GM04504 (cell line): ENCODE data around the gene RARB.

Source experiments
- DNase-seq: peaks from one replicate; pipeline ENCODE4 v3.0.0-alpha.2; 2012; ENCODE audit warnings: low read depth

The RARB gene

GRCh38 chr3:25508901-25509300 is 80.8 kb downstream of the RARB start:
- DNase-seq, result peak; percentile 50

GRCh38 chr3:25510797-25511196 is 82.7 kb downstream of the RARB start:
- DNase-seq, result no peak

DNA sequence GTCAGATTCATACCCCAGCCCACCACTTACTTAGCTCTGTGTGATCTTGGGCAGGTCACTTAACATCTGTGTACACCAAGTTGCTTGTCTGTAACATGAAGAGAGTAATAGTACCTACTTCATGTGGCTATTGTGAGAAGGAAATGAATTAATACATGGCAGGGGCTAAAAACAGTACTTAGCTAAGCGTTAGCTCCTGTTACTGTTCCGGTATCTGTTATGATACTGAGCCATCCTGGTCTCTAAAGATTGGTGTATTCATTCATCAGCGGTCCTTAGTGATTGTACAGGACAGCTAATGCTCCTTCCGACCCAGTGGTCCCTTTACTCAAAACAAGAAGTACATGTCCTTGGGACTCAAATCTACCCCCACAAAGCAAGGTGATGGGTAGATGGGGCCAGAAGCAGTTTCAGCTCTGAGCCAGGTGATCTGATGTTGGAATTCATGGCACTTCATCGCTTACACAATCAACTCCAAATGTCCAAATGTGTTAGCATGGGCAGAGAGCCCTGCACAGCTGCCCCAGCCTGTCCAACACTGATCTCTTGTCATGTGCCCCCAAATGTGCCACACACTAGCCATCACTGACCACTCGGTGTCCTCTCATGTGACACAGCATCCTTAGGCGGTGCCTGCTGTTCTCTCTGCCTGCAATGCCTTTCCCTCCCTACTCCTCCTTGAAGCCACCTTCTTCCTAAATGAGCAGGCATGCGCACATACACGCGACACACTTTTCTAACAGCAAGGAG is 84.1 kb downstream of the RARB start:
- DNase-seq, result no peak

GRCh38 chr3:25513642-25514266 is 85.7 kb downstream of the RARB start:
- DNase-seq, result no peak

- no peak for DNase-seq
Observed at GRCh38 chr3:25515171-25515570, 87.1 kb downstream of the RARB start.

- no peak for DNase-seq
Observed at GRCh38 chr3:25520926-25521559, 93.0 kb downstream of the RARB start.

DNA sequence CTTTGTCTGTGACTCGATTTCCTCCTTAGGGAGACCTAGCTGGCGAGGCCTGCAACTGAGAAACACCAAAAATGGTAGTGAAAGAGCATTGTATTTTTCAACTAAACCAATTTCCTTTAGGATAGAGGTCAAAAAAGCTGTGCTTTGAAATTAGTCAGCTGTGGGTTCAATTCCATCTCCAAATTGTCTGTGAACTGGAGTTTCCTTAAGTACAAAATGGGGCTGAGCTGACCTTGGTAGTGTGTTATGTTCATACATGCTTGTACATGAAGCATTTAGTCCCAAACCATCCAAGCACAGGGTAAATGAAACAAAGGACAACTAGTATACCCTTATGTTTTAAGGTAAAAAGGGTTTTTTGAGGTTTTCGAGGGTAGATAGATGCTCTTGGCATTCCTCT is 99.3 kb downstream of the RARB start:
- DNase-seq, result no peak

- DNase-seq, result no peak
Observed at GRCh38 chr3:25527801-25528200, 99.7 kb downstream of the RARB start.

DNA sequence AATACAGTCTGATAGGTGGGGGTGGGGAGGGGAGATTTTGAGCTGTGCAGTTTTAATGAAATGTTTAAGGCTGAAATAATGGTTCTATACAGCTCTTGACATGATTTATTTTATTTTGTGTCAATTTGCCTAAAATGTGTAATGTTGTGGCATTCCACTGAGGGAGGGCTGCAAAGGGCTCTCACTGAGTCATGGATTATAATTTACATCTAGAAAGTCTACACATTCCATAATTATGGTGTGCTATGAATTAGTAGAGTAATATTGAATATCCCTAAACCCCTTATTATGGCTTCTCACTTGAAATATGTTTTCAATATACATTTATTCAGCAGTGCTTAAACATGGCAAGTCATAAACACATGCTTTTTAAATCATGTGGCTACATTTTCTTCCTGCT is 103.9 kb downstream of the RARB start:
- DNase-seq, result no peak

DNA sequence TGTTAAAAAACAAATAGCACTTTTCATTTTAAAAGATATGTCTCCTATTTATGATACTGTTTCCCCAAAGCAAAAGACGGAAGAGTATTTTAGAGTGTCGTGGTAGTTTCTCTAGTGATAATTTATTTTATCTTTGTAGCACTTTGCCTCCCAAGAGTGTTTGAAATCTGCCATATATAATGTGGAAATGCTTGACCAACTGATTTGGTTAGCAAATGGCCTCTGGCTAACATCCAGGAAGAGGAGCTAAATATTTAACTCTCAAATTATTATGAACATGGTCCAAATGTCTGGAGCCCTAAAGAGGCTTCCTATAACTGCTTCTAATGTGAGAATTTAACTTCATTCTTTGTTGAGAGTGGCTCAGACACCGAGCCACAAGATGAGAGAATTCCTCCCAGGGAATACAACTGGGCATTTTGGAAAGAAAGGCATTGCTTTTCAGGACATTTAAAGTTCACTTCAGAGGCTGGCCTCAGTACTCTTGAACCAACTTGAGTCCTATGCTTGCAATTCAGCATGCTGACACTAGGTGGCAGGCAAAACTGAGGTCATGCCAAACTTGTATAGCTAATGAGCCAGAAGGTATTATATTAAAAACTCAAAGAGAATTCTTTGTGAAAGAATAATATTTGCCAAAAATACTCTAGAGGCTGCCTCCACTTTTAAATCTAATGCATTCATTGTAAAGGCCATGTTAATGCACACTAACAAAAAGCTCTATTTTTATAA is 104.5 kb downstream of the RARB start:
- DNase-seq, result no peak

GRCh38 chr3:25533399-25533798 is 105.3 kb downstream of the RARB start:
- DNase-seq, result no peak

GRCh38 chr3:25534007-25534406 is 105.9 kb downstream of the RARB start:
- DNase-seq, result no peak

GRCh38 chr3:25536521-25537391 is 108.7 kb downstream of the RARB start:
- no peak for DNase-seq

- no peak for DNase-seq
Observed at GRCh38 chr3:25537516-25537915, 109.5 kb downstream of the RARB start.

- DNase-seq, result no peak
Observed at GRCh38 chr3:25540273-25540672, 112.2 kb downstream of the RARB start.

DNA sequence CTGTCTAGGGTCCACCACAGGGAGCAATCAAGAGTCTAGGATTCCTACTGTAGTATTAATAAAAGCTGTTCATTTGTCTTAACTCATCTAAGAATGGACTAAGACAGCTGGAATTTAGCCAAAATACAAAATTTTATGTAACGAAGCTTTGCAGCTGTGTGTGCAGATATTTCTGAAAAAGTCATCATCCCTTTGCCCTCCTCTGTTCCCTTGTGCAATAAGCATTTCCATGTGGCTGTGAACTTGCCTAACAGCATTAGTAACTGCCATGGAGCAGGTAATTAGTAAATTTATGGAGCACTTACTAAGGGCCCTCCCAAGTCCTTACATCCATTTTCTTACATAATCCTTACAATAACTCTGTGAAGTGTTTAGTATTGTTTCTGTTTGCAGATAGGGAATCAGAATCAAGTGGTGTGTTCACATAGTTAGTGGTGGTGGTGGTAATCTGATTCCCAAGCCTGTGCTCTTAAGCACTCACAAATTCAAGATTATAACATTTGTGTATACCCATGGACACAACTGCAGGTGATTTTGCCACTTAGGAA is 114.5 kb downstream of the RARB start:
- peak; percentile 57 for DNase-seq

DNA sequence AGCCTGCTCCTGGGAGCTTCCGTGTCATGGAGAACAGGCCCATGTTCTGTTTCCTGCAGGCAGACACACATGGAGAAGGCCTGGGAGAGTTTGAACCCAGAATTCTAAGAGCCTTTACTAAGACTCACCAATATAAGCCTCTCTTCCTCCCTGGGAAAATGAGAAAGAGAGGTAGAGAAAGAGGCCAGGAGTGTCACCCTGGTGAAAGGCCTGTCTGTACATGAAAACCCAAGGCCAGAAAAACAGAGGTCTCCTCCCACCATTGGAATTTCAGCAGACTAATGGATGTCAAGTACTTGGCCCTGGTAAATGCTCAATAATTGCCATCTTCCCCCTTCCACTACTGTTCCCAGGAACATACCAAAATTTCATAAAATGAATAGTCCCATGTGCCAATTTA is 119.0 kb downstream of the RARB start:
- DNase-seq, result no peak

DNA sequence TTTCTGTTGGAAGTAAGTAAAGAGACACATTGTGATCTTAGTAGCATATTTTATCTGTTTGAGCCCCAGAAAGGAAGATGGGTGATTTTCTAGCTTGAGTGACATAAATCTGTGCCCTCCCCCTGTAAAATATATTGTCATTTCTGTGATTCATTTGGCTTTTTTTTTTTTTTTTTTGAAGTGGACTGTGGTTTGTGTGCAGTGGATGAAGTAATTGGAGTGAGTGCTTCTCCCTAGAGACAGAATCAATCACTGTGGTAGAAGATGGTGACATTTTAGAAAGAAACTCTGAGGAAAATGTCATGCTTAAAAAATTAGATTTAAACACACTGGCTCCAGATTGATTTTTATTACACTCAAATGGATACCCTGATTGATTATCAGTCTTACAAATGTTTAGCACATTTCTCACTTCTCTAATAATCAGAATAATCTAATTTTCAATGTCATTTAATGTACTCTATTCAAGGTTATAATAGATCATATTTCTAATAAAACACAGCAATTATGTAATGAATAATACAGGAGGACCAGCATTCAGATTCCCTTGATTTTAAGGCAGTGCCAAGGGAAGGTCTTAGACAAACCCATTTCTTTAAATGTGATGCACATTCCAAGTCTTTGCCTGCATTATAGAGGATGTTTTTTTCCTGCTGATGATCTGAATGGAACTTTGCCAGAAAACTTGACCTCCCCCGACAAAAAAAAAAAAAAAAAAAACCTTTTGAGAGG is 120.0 kb downstream of the RARB start:
- peak; percentile 22 for DNase-seq

- no peak for DNase-seq
Observed at GRCh38 chr3:25548836-25549235, 120.8 kb downstream of the RARB start.

- no peak for DNase-seq
Observed at GRCh38 chr3:25552251-25552650, 124.2 kb downstream of the RARB start.

- DNase-seq, result no peak
Observed at GRCh38 chr3:25554376-25554775, 126.3 kb downstream of the RARB start.
